HepG2 (cell line): Measurements from ENCODE around the gene GNB1.

Source experiments
- ADNP ChIP-seq: sonication (generic); formaldehyde crosslinking; IDR thresholded peaks from 2 replicates; pipeline ENCODE4 v1.4.0; 2020; ENCODE audit warnings: missing genetic modification reagents
- CREB1 ChIP-seq, 2 experiments: fragments of 450-650 bp in 1 of 2; IDR thresholded peaks; 2 replicates each; pipeline ENCODE4 v1.6.1; 2016 to 2017; ENCODE audit warnings: control low read depth in 1 of 2, mild to moderate bottlenecking in 1 of 2, missing compliant biosample characterization in 1 of 2, missing genetic modification characterization in 1 of 2
- HNF1B ChIP-seq: sonication (generic); formaldehyde crosslinking; IDR thresholded peaks from 2 replicates; pipeline ENCODE4 v1.5.1; 2020; ENCODE audit warnings: mild to moderate bottlenecking, moderate library complexity, missing genetic modification reagents
- LCORL ChIP-seq, 2 experiments: fragments of 450-650 bp in 1 of 2; sonication (generic) in 1 of 2; formaldehyde crosslinking in 1 of 2; IDR thresholded peaks; 2 replicates each; pipeline versions ENCODE4 v1.5.0 to v1.6.1; 2017 to 2020; ENCODE audit warnings: antibody characterized with exemption in 1 of 2, missing genetic modification reagents in 1 of 2
- PAWR ChIP-seq: sonication (generic); formaldehyde crosslinking; IDR thresholded peaks from 2 replicates; pipeline ENCODE4 v1.4.0; 2020; ENCODE audit warnings: missing genetic modification reagents, mild to moderate bottlenecking, borderline replicate concordance
- POLR2A ChIP-seq, 2 experiments: IDR thresholded peaks; 2 replicates each; pipeline ENCODE4 v1.6.1; 2011; ENCODE audit warnings: low read depth in 2 of 2, low read length in 2 of 2, mild to moderate bottlenecking in 1 of 2, moderate library complexity in 1 of 2; ENCODE audit not compliant: insufficient read depth in 1 of 2
- YY1 ChIP-seq: IDR thresholded peaks from 2 replicates; pipeline ENCODE4 v1.6.1; 2011; ENCODE audit warnings: low read length, low read depth, moderate library complexity, mild to moderate bottlenecking; ENCODE audit not compliant: insufficient read depth, insufficient replicate concordance
- ZNF274 ChIP-seq: sonication (generic); formaldehyde crosslinking; IDR thresholded peaks from 2 replicates; pipeline ENCODE4 v1.5.1; 2020; ENCODE audit warnings: mild to moderate bottlenecking, missing genetic modification reagents
- ZNF552 ChIP-seq: sonication (generic); formaldehyde crosslinking; IDR thresholded peaks from 2 replicates; pipeline ENCODE4 v1.9.0; 2022; ENCODE audit warnings: missing genetic modification reagents, mild to moderate bottlenecking, borderline replicate concordance
- ZNF788 ChIP-seq: sonication (generic); formaldehyde crosslinking; IDR thresholded peaks from 2 replicates; pipeline ENCODE4 v1.5.0; 2020; ENCODE audit warnings: mild to moderate bottlenecking, missing genetic modification reagents, borderline replicate concordance
- ZNF792 ChIP-seq: IDR thresholded peaks from 2 replicates; pipeline ENCODE4 v1.6.1; 2016
- TF ChIP-seq, protein P1 (sequence below): sonication (generic); formaldehyde crosslinking; IDR thresholded peaks from 2 replicates; pipeline ENCODE4 v1.4.0; 2020; ENCODE audit warnings: missing genetic modification reagents
- TF ChIP-seq, protein P2 (sequence below): sonication (generic); formaldehyde crosslinking; IDR thresholded peaks from 2 replicates; pipeline ENCODE4 v1.5.0; 2020; ENCODE audit warnings: mild to moderate bottlenecking, missing genetic modification reagents, moderate library complexity

DNA sequence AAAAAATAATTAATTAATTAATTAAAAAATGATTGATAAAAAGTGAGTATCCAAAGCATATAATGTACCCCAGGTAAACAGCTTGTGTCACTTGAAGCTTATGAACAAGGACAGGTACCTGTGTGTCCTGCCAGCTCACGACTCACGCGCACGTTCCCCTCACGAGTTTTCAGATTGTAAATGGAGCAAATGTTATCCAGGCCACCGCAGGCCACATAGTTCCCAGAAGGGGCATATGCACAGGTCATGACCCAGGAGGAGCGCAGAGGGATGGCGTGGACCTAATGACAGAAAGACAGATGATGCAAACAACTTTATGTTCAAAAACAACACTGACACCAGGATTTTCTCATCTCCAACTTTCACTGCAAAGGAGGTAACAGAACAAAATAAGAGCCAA, 86.6 kb downstream of the GNB1 start:
- TF ChIP-seq ADNP (CRISPR knock-in tag) (no peak), CREB1 (IDR thresholded peaks at IDR 0.05) (no peak), CREB1 (CRISPR knock-in tag; IDR thresholded peaks at IDR 0.05) (no peak), ZNF274 (CRISPR knock-in tag) (no peak), PAWR (CRISPR knock-in tag) (no peak), HNF1B (CRISPR knock-in tag) (no peak), ZNF788 (no peak), YY1 (no peak), ZNF792 (CRISPR knock-in tag) (no peak), POLR2A (IDR thresholded peaks at IDR 0.05; ENCODE audit: insufficient read depth in 1 of 2, low read depth in 2 of 2, low read length in 2 of 2) (no peak), ZNF552 (CRISPR knock-in tag) (no peak), LCORL (IDR thresholded peaks at IDR 0.05) (no peak), LCORL (CRISPR knock-in tag; IDR thresholded peaks at IDR 0.05) (no peak)
- TF ChIP-seq, protein P1, sequence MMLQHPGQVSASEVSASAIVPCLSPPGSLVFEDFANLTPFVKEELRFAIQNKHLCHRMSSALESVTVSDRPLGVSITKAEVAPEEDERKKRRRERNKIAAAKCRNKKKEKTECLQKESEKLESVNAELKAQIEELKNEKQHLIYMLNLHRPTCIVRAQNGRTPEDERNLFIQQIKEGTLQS = no peak
- TF ChIP-seq, protein P2, sequence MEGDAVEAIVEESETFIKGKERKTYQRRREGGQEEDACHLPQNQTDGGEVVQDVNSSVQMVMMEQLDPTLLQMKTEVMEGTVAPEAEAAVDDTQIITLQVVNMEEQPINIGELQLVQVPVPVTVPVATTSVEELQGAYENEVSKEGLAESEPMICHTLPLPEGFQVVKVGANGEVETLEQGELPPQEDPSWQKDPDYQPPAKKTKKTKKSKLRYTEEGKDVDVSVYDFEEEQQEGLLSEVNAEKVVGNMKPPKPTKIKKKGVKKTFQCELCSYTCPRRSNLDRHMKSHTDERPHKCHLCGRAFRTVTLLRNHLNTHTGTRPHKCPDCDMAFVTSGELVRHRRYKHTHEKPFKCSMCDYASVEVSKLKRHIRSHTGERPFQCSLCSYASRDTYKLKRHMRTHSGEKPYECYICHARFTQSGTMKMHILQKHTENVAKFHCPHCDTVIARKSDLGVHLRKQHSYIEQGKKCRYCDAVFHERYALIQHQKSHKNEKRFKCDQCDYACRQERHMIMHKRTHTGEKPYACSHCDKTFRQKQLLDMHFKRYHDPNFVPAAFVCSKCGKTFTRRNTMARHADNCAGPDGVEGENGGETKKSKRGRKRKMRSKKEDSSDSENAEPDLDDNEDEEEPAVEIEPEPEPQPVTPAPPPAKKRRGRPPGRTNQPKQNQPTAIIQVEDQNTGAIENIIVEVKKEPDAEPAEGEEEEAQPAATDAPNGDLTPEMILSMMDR (CRISPR knock-in tag) = no peak
